ENCODE measurements around the gene SELENOV.

- no peak for TF ChIP-seq CTCF (IDR thresholded peaks at IDR 0.05; ENCODE audit: borderline replicate concordance, extremely low read depth, low read length, poor library complexity, severe bottlenecking)
- no peak for TF ChIP-seq EZH2 (IDR thresholded peaks at IDR 0.05; ENCODE audit: borderline replicate concordance, low read depth, low read length, severe bottlenecking)
These were observed 31.7 kb downstream of the SELENOV start for GRCh38 chr19:39546599-39546998.
